Cardiac fibroblast (primary cell): ENCODE measurements around the gene LRP2.

ENCODE experiments used
- DNase-seq, 2 donors: peaks; one replicate each; pipeline versions ENCODE4 v3.0.0 to v3.0.0-alpha.2; 2010; ENCODE audit warnings: low read depth in 2 of 2
- H3K4me3 ChIP-seq, 2 donors: replicated peaks in 1 of 2; 1 replicate in 1 of 2; 2 replicates in 1 of 2; pipeline ENCODE4 v1.5.1; 2011; ENCODE audit warnings: low read depth in 2 of 2, low read length in 2 of 2, mild to moderate bottlenecking in 2 of 2, moderate library complexity in 1 of 2
- CTCF ChIP-seq: IDR thresholded peaks from one replicate; pipeline ENCODE4 v1.5.1; 2011; ENCODE audit warnings: low read depth, mild to moderate bottlenecking, low read length, inconsistent platforms

The LRP2 gene

DNA sequence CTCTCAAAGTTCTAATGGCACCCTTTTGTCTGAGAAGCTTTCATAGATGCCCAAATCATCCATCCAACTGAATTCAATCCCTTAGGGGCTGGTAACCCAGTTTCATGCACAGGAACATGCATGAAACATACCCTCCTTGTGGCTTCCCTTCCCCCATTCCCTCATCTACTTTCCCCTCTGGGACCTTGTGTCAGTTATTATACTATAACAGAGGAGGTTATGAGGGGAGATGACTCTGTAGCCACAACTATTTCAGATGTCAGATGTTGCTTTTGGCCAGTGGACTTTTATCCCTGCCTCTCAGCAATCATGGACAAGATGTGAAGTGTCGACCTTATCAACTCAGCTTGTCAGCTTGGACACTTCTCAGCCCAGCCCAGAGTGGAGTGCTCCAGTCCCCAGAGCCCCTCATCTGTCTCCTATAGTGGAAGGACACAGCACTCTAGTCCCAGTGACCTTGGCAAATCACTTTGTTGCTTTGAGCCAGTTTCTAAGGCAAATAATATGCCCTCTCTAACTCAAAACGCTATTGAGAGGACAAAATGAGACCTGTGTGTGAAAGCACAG is 284.6 kb downstream of the LRP2 start:
- H3K4me3 ChIP-seq: no peak overlapping the region
- DNase-seq: peak; percentile 45 to 59
- no peak for TF ChIP-seq CTCF
